NCI-H187 treated with DMSO at 0.1 percent for 48 hours (cell line): ENCODE results near the gene CAPN5.
A peak's percentile ranks its signal among the peaks of the same experiment; 100 is the strongest.
"Not testable (repeated sequence)": the region's sequence is repeated elsewhere in the genome, so short reads cannot be mapped to it uniquely, and the experiment has no call there.

Experiments
- DNase-seq: peaks from one replicate; lab custom pipeline; 2025; lab: John Stamatoyannopoulos, UW

CAPN5 gene

GRCh38 chr11:77083566-77084245, 16.9 kb downstream of the CAPN5 start:
- DNase-seq = no peak

- no peak for DNase-seq
These were observed 17.9 kb downstream of the CAPN5 start for GRCh38 chr11:77084581-77085191.

- DNase-seq = no peak
These were observed 18.9 kb downstream of the CAPN5 start for GRCh38 chr11:77085652-77086051.

- DNase-seq = no peak
These were observed 20.0 kb downstream of the CAPN5 start for GRCh38 chr11:77086521-77087472.

- no peak for DNase-seq
These were observed 21.0 kb downstream of the CAPN5 start for GRCh38 chr11:77087723-77088225.

- DNase-seq = no peak
These were observed 21.6 kb downstream of the CAPN5 start for GRCh38 chr11:77088236-77089003.

GRCh38 chr11:77089004-77089545, 22.3 kb downstream of the CAPN5 start:
- DNase-seq = no peak

GRCh38 chr11:77090046-77090372, 23.2 kb downstream of the CAPN5 start:
- DNase-seq = no peak

GRCh38 chr11:77090373-77091111, 23.8 kb downstream of the CAPN5 start:
- DNase-seq = no peak

- DNase-seq = peak; percentile 21
These were observed 24.6 kb downstream of the CAPN5 start for GRCh38 chr11:77091146-77091940.

GRCh38 chr11:77092382-77092781, 25.6 kb downstream of the CAPN5 start:
- no peak for DNase-seq

- no peak for DNase-seq
These were observed 26.5 kb downstream of the CAPN5 start for GRCh38 chr11:77093056-77093891.

GRCh38 chr11:77093987-77094840, 27.4 kb downstream of the CAPN5 start:
- DNase-seq = no peak

- DNase-seq = no peak
These were observed 28.1 kb downstream of the CAPN5 start for GRCh38 chr11:77094841-77095365.

GRCh38 chr11:77095551-77096490, 29.1 kb downstream of the CAPN5 start:
- DNase-seq = no peak

- DNase-seq = no peak
These were observed 29.8 kb downstream of the CAPN5 start for GRCh38 chr11:77096591-77097019.

- not testable (repeated sequence) for DNase-seq
These were observed 30.4 kb downstream of the CAPN5 start for GRCh38 chr11:77097180-77097579.
